HepG2 (cell line): ENCODE measurements around the gene FAM13B. TPM values are rescaled to one million over a fixed set of nuclear protein-coding genes. Genes with fewer than 3 reads are reported as not detected.

Experiments used
- ATAC-seq: fragments of 200-7000 bp; cut with Tn5 transposase; 3 replicates; pipeline ENCODE4 v1.9.1; 2020; ENCODE audit warnings: mild to moderate bottlenecking, moderate library complexity
- BruUV-seq: library from RNA; stranded (reverse); fragments of 400-500 nt; replicated peaks from 2 replicates; lab custom pipeline; 2021; lab: Mats Ljungman, UMichigan
- CTCF ChIA-PET: fragments of 300-600 bp; formaldehyde crosslinking; extraction: SDS; loops from one replicate; lab custom pipeline; 2021; ENCODE audit warnings: low total read pairs, inconsistent platforms, low intra/inter-chr PET ratio; lab: Yijun Ruan, JAX
- POLR2A ChIA-PET: fragments of 350-600 bp; sonication (Branson Sonifier 250); formaldehyde crosslinking; loops from one replicate; lab custom pipeline; 2020; ENCODE audit warnings: antibody characterized with exemption, inconsistent platforms; lab: Yijun Ruan, JAX
- DNase-seq: peaks from one replicate; pipeline ENCODE4 v3.0.0-alpha.2; 2015; ENCODE audit warnings: low spot score
- FAIRE-seq: peaks from 3 replicates; lab custom pipeline; 2011; peaks lifted over from hg19 to GRCh38; lab: Jason Lieb, UNC
- H2AFZ ChIP-seq: one replicate; pipeline ENCODE4 v1.6.1; 2011; ENCODE audit warnings: low read length, inconsistent platforms
- H3K27ac ChIP-seq: fragments of 300-600 bp; 3 replicates; pipeline ENCODE4 v1.8.0; 2011; ENCODE audit warnings: mixed run types, mild to moderate bottlenecking, mixed read lengths, low read length, inconsistent platforms; ENCODE audit not compliant: insufficient read depth; ENCODE audit errors: extremely low read length
- H3K27me3 ChIP-seq, 2 experiments: fragments of 200-600 bp in 1 of 2; 2 replicates in 1 of 2; 3 replicates in 1 of 2; pipeline versions ENCODE4 v1.6.0 to v1.8.0; 2011; ENCODE audit warnings: low read length in 2 of 2, mild to moderate bottlenecking in 2 of 2, moderate library complexity in 2 of 2, inconsistent platforms in 1 of 2; ENCODE audit not compliant: insufficient read depth in 2 of 2, control insufficient read depth in 1 of 2
- H3K36me3 ChIP-seq, 2 experiments: fragments of 200-600 bp in 1 of 2; replicated peaks in 1 of 2; 2 replicates in 1 of 2; 3 replicates in 1 of 2; pipeline versions ENCODE4 v1.5.1 to v1.8.0; 2011; ENCODE audit warnings: low read length in 2 of 2, inconsistent platforms in 1 of 2; ENCODE audit not compliant: insufficient read depth in 2 of 2, control insufficient read depth in 1 of 2
- H3K4me1 ChIP-seq: 2 replicates; pipeline ENCODE4 v1.5.1; 2012; ENCODE audit warnings: low read length, inconsistent platforms; ENCODE audit not compliant: insufficient read depth
- H3K4me2 ChIP-seq: 2 replicates; pipeline ENCODE4 v1.6.0; 2011; ENCODE audit warnings: low read depth, low read length, inconsistent platforms
- H3K4me3 ChIP-seq, 3 experiments: fragments of 200-600 bp in 1 of 3; sonication (generic), shearing (Covaris generic) in 1 of 3; replicated peaks in 1 of 3; 2 replicates each; pipeline ENCODE4 v1.5.1; 2011 to 2016; ENCODE audit warnings: low read length in 3 of 3, inconsistent platforms in 2 of 3, low read depth in 2 of 3, mild to moderate bottlenecking in 2 of 3, control low read depth in 1 of 3, mixed read lengths in 1 of 3; ENCODE audit not compliant: insufficient read depth in 1 of 3
- H3K79me2 ChIP-seq: one replicate; pipeline ENCODE4 v1.6.1; 2011; ENCODE audit warnings: low read length, inconsistent platforms; ENCODE audit not compliant: insufficient read depth
- H3K9ac ChIP-seq: 2 replicates; pipeline ENCODE4 v1.6.0; 2011; ENCODE audit warnings: mild to moderate bottlenecking, low read depth, low read length, inconsistent platforms; ENCODE audit not compliant: insufficient read depth
- H3K9me3 ChIP-seq: 2 replicates; pipeline ENCODE4 v1.5.1; 2012; ENCODE audit warnings: mild to moderate bottlenecking, low read length
- H4K20me1 ChIP-seq: 2 replicates; pipeline ENCODE4 v1.6.0; 2011; ENCODE audit warnings: inconsistent platforms, mild to moderate bottlenecking, low read length, moderate library complexity; ENCODE audit not compliant: insufficient read depth
- AHR ChIP-seq: IDR thresholded peaks from 2 replicates; pipeline ENCODE4 v1.6.1; 2018; ENCODE audit warnings: missing genetic modification reagents, missing compliant biosample characterization
- CSRNP1 ChIP-seq: sonication (generic); formaldehyde crosslinking; IDR thresholded peaks from 2 replicates; pipeline ENCODE4 v1.8.1; 2023; ENCODE audit warnings: mild to moderate bottlenecking, missing genetic modification reagents
- HMGA1 ChIP-seq: sonication (generic); formaldehyde crosslinking; conservative IDR thresholded peaks from 2 replicates; pipeline ENCODE4 v1.4.0; 2020; ENCODE audit warnings: missing genetic modification reagents
- MYC ChIP-seq: sonication (generic); formaldehyde crosslinking; IDR thresholded peaks from 2 replicates; pipeline ENCODE4 v1.9.0; 2021; ENCODE audit warnings: missing genetic modification reagents, borderline replicate concordance
- NFYC ChIP-seq: IDR thresholded peaks from 2 replicates; pipeline ENCODE4 v1.6.1; 2016; ENCODE audit warnings: missing genetic modification reagents, missing compliant biosample characterization
- NKX3-1 ChIP-seq: sonication (generic); formaldehyde crosslinking; IDR thresholded peaks from 2 replicates; pipeline ENCODE4 v1.5.0; 2020; ENCODE audit warnings: missing genetic modification reagents
- NR2C2 ChIP-seq: sonication (generic); formaldehyde crosslinking; IDR thresholded peaks from 2 replicates; pipeline ENCODE4 v1.4.0; 2020; ENCODE audit warnings: missing genetic modification reagents, mild to moderate bottlenecking, moderate library complexity, borderline replicate concordance
- RARA ChIP-seq: IDR thresholded peaks from 2 replicates; pipeline ENCODE4 v1.6.1; 2016; ENCODE audit warnings: missing genetic modification reagents, missing compliant biosample characterization
- RBM22 ChIP-seq: fragments of 200-400 bp; formaldehyde crosslinking; optimal IDR thresholded peaks from 2 replicates; pipeline ENCODE3; 2017; ENCODE audit warnings: mild to moderate bottlenecking, low read length, moderate library complexity
- SRSF1 ChIP-seq: fragments of 200-400 bp; formaldehyde crosslinking; optimal IDR thresholded peaks from 2 replicates; pipeline ENCODE3; 2017; ENCODE audit warnings: mild to moderate bottlenecking, low read depth, low read length, moderate library complexity
- TGIF2 ChIP-seq: IDR thresholded peaks from 2 replicates; pipeline ENCODE4 v1.6.1; 2016; ENCODE audit warnings: control low read depth, missing compliant biosample characterization
- USF2 ChIP-seq, 2 experiments: sonication (generic) in 1 of 2; formaldehyde crosslinking in 1 of 2; IDR thresholded peaks; 2 replicates each; pipeline versions ENCODE4 v1.5.1 to v1.6.1; 2011 to 2020; ENCODE audit warnings: borderline replicate concordance in 1 of 2, low read depth in 1 of 2, low read length in 1 of 2, mild to moderate bottlenecking in 1 of 2, missing genetic modification reagents in 1 of 2, moderate library complexity in 1 of 2
- ZFP36L2 ChIP-seq: sonication (generic); formaldehyde crosslinking; IDR thresholded peaks from 2 replicates; pipeline ENCODE4 v1.4.0; 2020; ENCODE audit warnings: missing genetic modification reagents
- ZNF160 ChIP-seq: sonication (generic); formaldehyde crosslinking; IDR thresholded peaks from 2 replicates; pipeline ENCODE4 v1.8.0; 2022; ENCODE audit warnings: mild to moderate bottlenecking, inconsistent platforms, missing genetic modification reagents
- ZNF512 ChIP-seq: sonication (generic); formaldehyde crosslinking; IDR thresholded peaks from 2 replicates; pipeline ENCODE4 v1.4.0; 2020; ENCODE audit warnings: mild to moderate bottlenecking, missing genetic modification reagents
- ZNF629 ChIP-seq: sonication (generic); formaldehyde crosslinking; conservative IDR thresholded peaks from 2 replicates; pipeline ENCODE4 v1.5.0; 2020; ENCODE audit warnings: missing genetic modification reagents
- WGBS: methylation state at CpG from one replicate; pipeline ENCODE4 v1.1.6; 2017; ENCODE audit warnings: low lambda C conversion rate; 5-methylcytosine and 5-hydroxymethylcytosine counted together
- in situ Hi-C: cut with HindIII; loops from 2 replicates; pipeline ENCODE4 v1.10.0; 2017; ENCODE audit warnings: low pct_unique_long_range_greater_than_20kb; ENCODE audit not compliant: extremely low pct_ligation_motif_present
- intact Hi-C: fragments of 100-400 bp; cut with micrococcal nuclease; formaldehyde crosslinking; loops from one replicate; pipeline ENCODE4 v1.10.0; 2022; ENCODE audit not compliant: unreplicated experiment
- polyA plus RNA-seq, 8 experiments: library from polyadenylated mRNA; depleted of rRNA in 3 of 8; stranded (reverse) in 7 of 8; unstranded in 1 of 8; fragments of >200 nt; fragmentation: Illumina TruSeq in 4 of 8; extraction: Trizol in 4 of 8; gene quantifications; 2 replicates each; pipeline versions ENCODE4 v1.2.1 to v1.2.3, GENCODE V29; 2011 to 2016; ENCODE audit warnings: low read depth in 4 of 8, missing spikeins in 1 of 8, mixed read lengths in 1 of 8; ENCODE audit not compliant: insufficient read depth in 1 of 8
- total RNA-seq, 5 experiments: library from RNA; depleted of rRNA; stranded (reverse); fragments of >200 nt; fragmentation: Illumina TruSeq; extraction: Trizol; gene quantifications; 2 replicates each; pipeline ENCODE4 v1.2.3, GENCODE V29; 2016; ENCODE audit warnings: low read depth in 1 of 5
- TF ChIP-seq, protein P1 (sequence below): sonication (generic); formaldehyde crosslinking; IDR thresholded peaks from 2 replicates; pipeline ENCODE4 v1.9.0; 2022; ENCODE audit warnings: low read depth, missing genetic modification reagents

The FAM13B gene
- total and polyA plus RNA-seq, 2 of the 13 experiments (the other 11 are each of a cell fraction or from before 2014, with no cell fraction given) = 6.9 to 11.5 TPM

- TF ChIP-seq AHR (no peak), SRSF1 (no peak), ZFP36L2 (CRISPR knock-in tag) (no peak), NR2C2 (CRISPR knock-in tag) (no peak)
Observed at GRCh38 chr5:138022912-138023311, 10.0 kb downstream of the FAM13B start (continued).

GRCh38 chr5:138021771-138022170, 11.1 kb downstream of the FAM13B start:
- intact Hi-C loops = no loop called here
- ChIA-PET POLR2A (interaction anchor here (0.7 kb wide), 1 partner anchor 339 kb away, joined by 3 read pairs; no protein-coding TSS in a partner anchor), CTCF (no interaction called here)
- H2AFZ ChIP-seq = no peak overlapping the region
- in situ Hi-C loops = no loop called here
- peaks cover 0 to 21% of the 10 kb centered on the region in 2 experiments; a peak in 3 of 5 replicates for H3K36me3 ChIP-seq
- ATAC-seq (no peak), FAIRE-seq (no peak), DNase-seq (no peak)
- BruUV-seq = no TSS peak
- WGBS = 47% methylated on average over 1 of the region's 1 CpG
- peaks cover 16% of the 10 kb centered on the region for H4K20me1 ChIP-seq
- H3K79me2 ChIP-seq = peaks cover 61% of the 10 kb centered on the region
- no peak overlapping the region for H3K4me2 ChIP-seq
- no peaks in the 10 kb centered on the region for H3K9me3 ChIP-seq
- no peaks in the 10 kb centered on the region for H3K27me3 ChIP-seq
- H3K4me3 ChIP-seq = no peak overlapping the region
- no peak overlapping the region for H3K9ac ChIP-seq
- peaks cover 27% of the 10 kb centered on the region for H3K4me1 ChIP-seq
- H3K27ac ChIP-seq = no peak overlapping the region
- no peak for TF ChIP-seq MYC
- TF ChIP-seq HMGA1 (CRISPR knock-in tag) = no peak
- no peak for TF ChIP-seq TGIF2 (CRISPR knock-in tag)
- TF ChIP-seq ZNF160 (CRISPR knock-in tag) = no peak
- TF ChIP-seq, protein P1, sequence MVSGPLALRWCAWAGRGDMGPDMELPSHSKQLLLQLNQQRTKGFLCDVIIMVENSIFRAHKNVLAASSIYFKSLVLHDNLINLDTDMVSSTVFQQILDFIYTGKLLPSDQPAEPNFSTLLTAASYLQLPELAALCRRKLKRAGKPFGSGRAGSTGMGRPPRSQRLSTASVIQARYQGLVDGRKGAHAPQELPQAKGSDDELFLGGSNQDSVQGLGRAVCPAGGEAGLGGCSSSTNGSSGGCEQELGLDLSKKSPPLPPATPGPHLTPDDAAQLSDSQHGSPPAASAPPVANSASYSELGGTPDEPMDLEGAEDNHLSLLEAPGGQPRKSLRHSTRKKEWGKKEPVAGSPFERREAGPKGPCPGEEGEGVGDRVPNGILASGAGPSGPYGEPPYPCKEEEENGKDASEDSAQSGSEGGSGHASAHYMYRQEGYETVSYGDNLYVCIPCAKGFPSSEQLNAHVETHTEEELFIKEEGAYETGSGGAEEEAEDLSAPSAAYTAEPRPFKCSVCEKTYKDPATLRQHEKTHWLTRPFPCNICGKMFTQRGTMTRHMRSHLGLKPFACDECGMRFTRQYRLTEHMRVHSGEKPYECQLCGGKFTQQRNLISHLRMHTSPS (CRISPR knock-in tag) = no peak
- no peak for TF ChIP-seq RARA (CRISPR knock-in tag)
- TF ChIP-seq ZNF629 (CRISPR knock-in tag) = no peak
- no peak for TF ChIP-seq CSRNP1
- no peak for TF ChIP-seq USF2 (IDR thresholded peaks at IDR 0.05; ENCODE audit: low read depth, low read length)
- no peak for TF ChIP-seq USF2 (CRISPR knock-in tag; IDR thresholded peaks at IDR 0.05; ENCODE audit: borderline replicate concordance)
- no peak for TF ChIP-seq ZNF512 (CRISPR knock-in tag)
- TF ChIP-seq NKX3-1 (CRISPR knock-in tag) = no peak
- no peak for TF ChIP-seq NFYC (CRISPR knock-in tag)
- no peak for TF ChIP-seq RBM22
